Measurements from ENCODE around the gene LRRFIP1.

The LRRFIP1 gene

GRCh38 chr2:237585590-237586221, 41.7 kb upstream of the LRRFIP1 start:
- no peak for DNase-seq (ENCODE audit: low read depth)
- no peak overlapping the region for H3K4me3 ChIP-seq (ENCODE audit: control insufficient read depth, low read depth, low read length)
- no peak for TF ChIP-seq CTCF (IDR thresholded peaks at IDR 0.05; ENCODE audit: control insufficient read depth, insufficient read depth, low read depth, low read length, missing control alignments)

GRCh38 chr2:237588044-237588696, 39.2 kb upstream of the LRRFIP1 start:
- no peak for TF ChIP-seq CTCF (IDR thresholded peaks at IDR 0.05; ENCODE audit: control insufficient read depth, insufficient read depth, low read depth, low read length, missing control alignments)
- no peak for DNase-seq (ENCODE audit: low read depth)
- H3K4me3 ChIP-seq (ENCODE audit: control insufficient read depth, low read depth, low read length), result no peak overlapping the region

- TF ChIP-seq CTCF (IDR thresholded peaks at IDR 0.05; ENCODE audit: control insufficient read depth, insufficient read depth, low read depth, low read length, missing control alignments), result no peak
- H3K4me3 ChIP-seq (ENCODE audit: control insufficient read depth, low read depth, low read length), result no peak within 1 kb of the TSS
- DNase-seq (ENCODE audit: low read depth), result no peak
These were observed 36.9 kb upstream of the LRRFIP1 start, which contains the start of gene RAB17 for GRCh38 chr2:237590272-237591140. TSS of gene RAB17 (minus strand) at chr2:237590734. CDS start at chr2:237586154, 4,580 bp downstream.

GRCh38 chr2:237591141-237591881, 36.1 kb upstream of the LRRFIP1 start:
- no peak overlapping the region for H3K4me3 ChIP-seq (ENCODE audit: control insufficient read depth, low read depth, low read length)
- DNase-seq (ENCODE audit: low read depth), result no peak
- TF ChIP-seq CTCF (IDR thresholded peaks at IDR 0.05; ENCODE audit: control insufficient read depth, insufficient read depth, low read depth, low read length, missing control alignments), result no peak

- DNase-seq (ENCODE audit: low read depth), result no peak
- TF ChIP-seq CTCF (IDR thresholded peaks at IDR 0.05; ENCODE audit: control insufficient read depth, insufficient read depth, low read depth, low read length, missing control alignments), result no peak
- no peak overlapping the region for H3K4me3 ChIP-seq (ENCODE audit: control insufficient read depth, low read depth, low read length)
These were observed 34.9 kb upstream of the LRRFIP1 start for GRCh38 chr2:237592425-237592980.

- DNase-seq (ENCODE audit: low read depth), result no peak
- no peak for TF ChIP-seq CTCF (IDR thresholded peaks at IDR 0.05; ENCODE audit: control insufficient read depth, insufficient read depth, low read depth, low read length, missing control alignments)
- no peak overlapping the region for H3K4me3 ChIP-seq (ENCODE audit: control insufficient read depth, low read depth, low read length)
These were observed 34.4 kb upstream of the LRRFIP1 start for GRCh38 chr2:237593036-237593435.
